ENCODE results near the gene NR3C1.
"Not testable (repeated sequence)": the region's sequence is repeated elsewhere in the genome, so short reads cannot be mapped to it uniquely, and the experiment has no call there.

The NR3C1 gene

GRCh38 chr5:143338658-143339366, 64.7 kb downstream of the NR3C1 start:
- FAIRE-seq: peak; percentile 50
- DNase-seq (ENCODE audit: insufficient read length, low spot score): no peak
- no peak for TF ChIP-seq TAF1 (IDR thresholded peaks at IDR 0.05; ENCODE audit: low read depth, low read length)
- TF ChIP-seq POU2F2 (IDR thresholded peaks at IDR 0.05; ENCODE audit: low read depth, low read length): no peak
- no peak for TF ChIP-seq SPI1 (IDR thresholded peaks at IDR 0.05; ENCODE audit: low read depth, low read length)
- no peak for TF ChIP-seq PAX5 (IDR thresholded peaks at IDR 0.05; ENCODE audit: insufficient read depth, low read length, severe bottlenecking)

- DNase-seq (ENCODE audit: insufficient read length, low spot score) (no peak), FAIRE-seq (peak; percentile 5)
- TF ChIP-seq POLR2A (IDR thresholded peaks at IDR 0.05; ENCODE audit: low read depth, low read length) (no peak), TAF1 (IDR thresholded peaks at IDR 0.05; ENCODE audit: low read depth, low read length) (no peak), POLR2AphosphoS5 (IDR thresholded peaks at IDR 0.05; ENCODE audit: low read depth, low read length) (no peak), PAX5 (IDR thresholded peaks at IDR 0.05; ENCODE audit: insufficient read depth, low read length, severe bottlenecking) (no peak), POU2F2 (IDR thresholded peaks at IDR 0.05; ENCODE audit: low read depth, low read length) (no peak), SPI1 (IDR thresholded peaks at IDR 0.05; ENCODE audit: low read depth, low read length) (no peak)
Observed at GRCh38 chr5:143337946-143338345, 65.5 kb downstream of the NR3C1 start.

GRCh38 chr5:143336485-143336884, 67.0 kb downstream of the NR3C1 start:
- FAIRE-seq (no peak), DNase-seq (ENCODE audit: insufficient read length, low spot score) (no peak)
- TF ChIP-seq TAF1 (IDR thresholded peaks at IDR 0.05; ENCODE audit: low read depth, low read length): no peak
- TF ChIP-seq POU2F2 (IDR thresholded peaks at IDR 0.05; ENCODE audit: low read depth, low read length): no peak
- TF ChIP-seq SPI1 (IDR thresholded peaks at IDR 0.05; ENCODE audit: low read depth, low read length): no peak
- no peak for TF ChIP-seq POLR2A (IDR thresholded peaks at IDR 0.05; ENCODE audit: low read depth, low read length)
- no peak for TF ChIP-seq POLR2AphosphoS5 (IDR thresholded peaks at IDR 0.05; ENCODE audit: low read depth, low read length)
- TF ChIP-seq PAX5 (IDR thresholded peaks at IDR 0.05; ENCODE audit: insufficient read depth, low read length, severe bottlenecking): no peak

GRCh38 chr5:143334903-143335302, 68.6 kb downstream of the NR3C1 start:
- FAIRE-seq: peak; percentile 50

GRCh38 chr5:143334380-143334779, 69.1 kb downstream of the NR3C1 start:
- FAIRE-seq: not testable (repeated sequence)

More at GRCh38 chr5:143334903-143335302, 68.6 kb downstream of the NR3C1 start:
- TF ChIP-seq POU2F2 (IDR thresholded peaks at IDR 0.05; ENCODE audit: low read depth, low read length): no peak
- no peak for TF ChIP-seq PAX5 (IDR thresholded peaks at IDR 0.05; ENCODE audit: insufficient read depth, low read length, severe bottlenecking)
- no peak for TF ChIP-seq POLR2AphosphoS5 (IDR thresholded peaks at IDR 0.05; ENCODE audit: low read depth, low read length)
- no peak for TF ChIP-seq POLR2A (IDR thresholded peaks at IDR 0.05; ENCODE audit: low read depth, low read length)
- no peak for TF ChIP-seq TAF1 (IDR thresholded peaks at IDR 0.05; ENCODE audit: low read depth, low read length)
- no peak for TF ChIP-seq SPI1 (IDR thresholded peaks at IDR 0.05; ENCODE audit: low read depth, low read length)
- no peak for DNase-seq (ENCODE audit: insufficient read length, low spot score)

GRCh38 chr5:143331956-143332355, 71.5 kb downstream of the NR3C1 start:
- no peak for FAIRE-seq
- no peak for DNase-seq (ENCODE audit: insufficient read length, low spot score)
- TF ChIP-seq TAF1 (IDR thresholded peaks at IDR 0.05; ENCODE audit: low read depth, low read length): no peak
- TF ChIP-seq POLR2A (IDR thresholded peaks at IDR 0.05; ENCODE audit: low read depth, low read length): no peak
- no peak for TF ChIP-seq POLR2AphosphoS5 (IDR thresholded peaks at IDR 0.05; ENCODE audit: low read depth, low read length)
- TF ChIP-seq POU2F2 (IDR thresholded peaks at IDR 0.05; ENCODE audit: low read depth, low read length): no peak
- no peak for TF ChIP-seq SPI1 (IDR thresholded peaks at IDR 0.05; ENCODE audit: low read depth, low read length)
- TF ChIP-seq PAX5 (IDR thresholded peaks at IDR 0.05; ENCODE audit: insufficient read depth, low read length, severe bottlenecking): no peak

More at GRCh38 chr5:143334380-143334779, 69.1 kb downstream of the NR3C1 start:
- not testable (repeated sequence) for DNase-seq (ENCODE audit: insufficient read length, low spot score)

GRCh38 chr5:143329843-143330242, 73.6 kb downstream of the NR3C1 start:
- DNase-seq (ENCODE audit: insufficient read length, low spot score) (no peak), FAIRE-seq (no peak)
- no peak for TF ChIP-seq SPI1 (IDR thresholded peaks at IDR 0.05; ENCODE audit: low read depth, low read length)

GRCh38 chr5:143328589-143329220, 74.8 kb downstream of the NR3C1 start:
- DNase-seq (ENCODE audit: insufficient read length, low spot score): no peak
- TF ChIP-seq PAX5 (IDR thresholded peaks at IDR 0.05; ENCODE audit: insufficient read depth, low read length, severe bottlenecking): no peak
- no peak for TF ChIP-seq TAF1 (IDR thresholded peaks at IDR 0.05; ENCODE audit: low read depth, low read length)
- FAIRE-seq: peak; percentile 23

GRCh38 chr5:143325086-143325485, 78.4 kb downstream of the NR3C1 start:
- peak; percentile 9 for FAIRE-seq
- TF ChIP-seq SPI1 (IDR thresholded peaks at IDR 0.05; ENCODE audit: low read depth, low read length): peak; percentile 52
- not testable (repeated sequence) for DNase-seq (ENCODE audit: insufficient read length, low spot score)

- FAIRE-seq; DNase-seq (ENCODE audit: insufficient read length, low spot score): not testable (repeated sequence)
- 0 out of 2 replicates have a peak, but pooled peaks have one; percentile 7 for TF ChIP-seq SPI1 (IDR thresholded peaks at IDR 0.05; ENCODE audit: low read depth, low read length)
Observed at GRCh38 chr5:143322931-143323630, 80.4 kb downstream of the NR3C1 start.

Measured in GM12891 (cell line).